BJ (cell line): ENCODE results near the gene TYW3. TPM values are rescaled to one million over a fixed set of nuclear protein-coding genes. Genes with fewer than 3 reads are reported as not detected.
"Not testable (repeated sequence)": the region's sequence is repeated elsewhere in the genome, so short reads cannot be mapped to it uniquely, and the experiment has no call there.

Experiments
- CTCF ChIA-PET: fragments of 350-600 bp; formaldehyde crosslinking; extraction: SDS; loops from one replicate; lab custom pipeline; 2021; ENCODE audit warnings: antibody characterized with exemption, inconsistent platforms; lab: Yijun Ruan, JAX
- POLR2A ChIA-PET: fragments of 300-600 bp; sonication (Branson Sonifier 250); formaldehyde crosslinking; extraction: SDS; loops from one replicate; lab custom pipeline; 2021; ENCODE audit warnings: antibody characterized with exemption; lab: Charles Lee
- DNase-seq: peaks from one replicate; pipeline ENCODE4 v3.0.0-alpha.2; 2011; ENCODE audit warnings: low read depth
- H3K27me3 ChIP-seq: 2 replicates; pipeline ENCODE4 v1.6.0; 2011; ENCODE audit warnings: low read length; ENCODE audit not compliant: control insufficient read depth, insufficient read depth
- H3K36me3 ChIP-seq: 2 replicates; pipeline ENCODE4 v1.5.1; 2011; ENCODE audit warnings: low read length; ENCODE audit not compliant: control insufficient read depth, insufficient read depth
- H3K4me3 ChIP-seq: 2 replicates; pipeline ENCODE4 v1.5.1; 2011; ENCODE audit warnings: low read depth, mild to moderate bottlenecking, control low read depth, low read length
- CTCF ChIP-seq: IDR thresholded peaks from 2 replicates; pipeline ENCODE4 v1.5.1; 2011; ENCODE audit warnings: low read depth, mild to moderate bottlenecking, control low read depth, inconsistent platforms, low read length, moderate library complexity; ENCODE audit not compliant: insufficient read depth
- polyA plus RNA-seq: library from polyadenylated mRNA; depleted of rRNA; stranded (reverse); fragments of >200 nt; gene quantifications from 2 replicates; pipeline ENCODE4 v1.2.3, GENCODE V29; 2011

Gene TYW3
- polyA plus RNA-seq, 1 experiment, result 9.2 TPM

- no peak for DNase-seq
- H3K27me3 ChIP-seq, result no peaks in the 10 kb centered on the region
- H3K4me3 ChIP-seq, result no peak overlapping the region
- POLR2A ChIA-PET, result no interaction called here
- H3K36me3 ChIP-seq, result peaks cover 1% of the 10 kb centered on the region; the same call in 1 of the 2 replicates
- CTCF ChIA-PET, result no interaction called here
- no peak for TF ChIP-seq CTCF
Observed at GRCh38 chr1:74728736-74729135, 4.2 kb upstream of the TYW3 start.

- no peaks in the 10 kb centered on the region for H3K27me3 ChIP-seq
- no peak for TF ChIP-seq CTCF
- no peak overlapping the region for H3K4me3 ChIP-seq
- H3K36me3 ChIP-seq, result peaks cover 1% of the 10 kb centered on the region; the same call in 1 of the 2 replicates
- peak; percentile 20 for DNase-seq
- ChIA-PET POLR2A (no interaction called here), CTCF (no interaction called here)
Observed at GRCh38 chr1:74729741-74730478, 3.0 kb upstream of the TYW3 start.

GRCh38 chr1:74731399-74732052 is 1.4 kb upstream of the TYW3 start:
- H3K36me3 ChIP-seq, result no peaks in the 10 kb centered on the region
- TF ChIP-seq CTCF, result no peak
- H3K4me3 ChIP-seq, result peak overlapping the region; percentile 12; the same call in 1 of the 2 replicates
- DNase-seq, result no peak
- ChIA-PET POLR2A (no interaction called here), CTCF (interaction anchor here (1.1 kb wide), 1 partner anchor 263 kb away, joined by 3 read pairs; no protein-coding TSS in a partner anchor)
- no peaks in the 10 kb centered on the region for H3K27me3 ChIP-seq

GRCh38 chr1:74732071-74732946 is 643 bp upstream of the TYW3 start:
- H3K4me3 ChIP-seq, result peak overlapping the region; percentile 68
- H3K36me3 ChIP-seq, H3K27me3 ChIP-seq, POLR2A ChIA-PET, DNase-seq: not testable (repeated sequence)
- CTCF ChIA-PET, result interaction anchor here (0.8 to 2.4 kb wide), 5 partner anchors 12 to 264 kb away, joined by 3 to 15 read pairs (median 3); no protein-coding TSS in a partner anchor

- Histone ChIP-seq H3K4me3 (peak overlapping the region; percentile 68), H3K27me3 (no peaks in the 10 kb centered on the region), H3K36me3 (peaks cover 6% of the 10 kb centered on the region)
- CTCF ChIA-PET, result interaction anchor here (0.6 to 2.4 kb wide), 11 partner anchors 10 to 38 kb away, joined by 3 to 15 read pairs (median 4); no protein-coding TSS in a partner anchor
- DNase-seq, result peak; percentile 41
- POLR2A ChIA-PET, result no interaction called here
- TF ChIP-seq CTCF, result peak; percentile 74
Observed at GRCh38 chr1:74733604-74734484, 892 bp downstream of the TYW3 start.
